ENCODE data around the gene DNAJB2. TPM values are rescaled to one million over a fixed set of nuclear protein-coding genes. Genes with fewer than 3 reads are reported as not detected.

Gene DNAJB2
- total RNA-seq, 2 donors from 2014 or later = 65.8 to 71.1 TPM

GRCh38 chr2:219271021-219271420 lies 8.1 kb upstream of the DNAJB2 start:
- no peak overlapping the region for H3K4me3 ChIP-seq
- no peaks in the 10 kb centered on the region for H3K36me3 ChIP-seq
- intact Hi-C loops (cut with DNase I) = no loop called here
- no peaks in the 10 kb centered on the region for H3K4me1 ChIP-seq
- H3K27me3 ChIP-seq = no peaks in the 10 kb centered on the region
- TF ChIP-seq CTCF (IDR thresholded peaks at IDR 0.05) = no peak
- H3K27ac ChIP-seq = no peak overlapping the region
- DNase-seq = no peak
- H3K9me3 ChIP-seq = no peaks in the 10 kb centered on the region
- no peak overlapping the region for H3K9ac ChIP-seq (ENCODE audit: low read depth in 2 of 2, low read length in 2 of 2)

- no peak for DNase-seq
- intact Hi-C loops (cut with DNase I) = no loop called here
- no peak overlapping the region for H3K9ac ChIP-seq (ENCODE audit: low read depth in 2 of 2, low read length in 2 of 2)
- no peak overlapping the region for H3K4me3 ChIP-seq
- TF ChIP-seq CTCF (IDR thresholded peaks at IDR 0.05) = no peak
- H3K27me3 ChIP-seq = no peaks in the 10 kb centered on the region
- no peaks in the 10 kb centered on the region for H3K4me1 ChIP-seq
- no peaks in the 10 kb centered on the region for H3K36me3 ChIP-seq
- H3K9me3 ChIP-seq = no peaks in the 10 kb centered on the region
- no peak overlapping the region for H3K27ac ChIP-seq
These were observed 6.8 kb upstream of the DNAJB2 start for GRCh38 chr2:219272356-219272755.

- no peak for TF ChIP-seq CTCF (IDR thresholded peaks at IDR 0.05)
- no peaks in the 10 kb centered on the region for H3K9me3 ChIP-seq
- no peak overlapping the region for H3K9ac ChIP-seq (ENCODE audit: low read depth in 2 of 2, low read length in 2 of 2)
- H3K27ac ChIP-seq = no peak overlapping the region
- intact Hi-C loops (cut with DNase I) = no loop called here
- H3K27me3 ChIP-seq = no peaks in the 10 kb centered on the region
- no peak overlapping the region for H3K4me3 ChIP-seq
- DNase-seq = no peak
- peaks cover 5% of the 10 kb centered on the region for H3K4me1 ChIP-seq
- no peaks in the 10 kb centered on the region for H3K36me3 ChIP-seq
These were observed 6.2 kb upstream of the DNAJB2 start for GRCh38 chr2:219272995-219273394.

- Histone ChIP-seq H3K27me3 (no peaks in the 10 kb centered on the region), H3K9me3 (no peaks in the 10 kb centered on the region), H3K4me1 (peaks cover 6% of the 10 kb centered on the region), H3K27ac (no peak overlapping the region), H3K36me3 (no peaks in the 10 kb centered on the region), H3K4me3 (no peak overlapping the region), H3K9ac (ENCODE audit: low read depth in 2 of 2, low read length in 2 of 2) (no peak overlapping the region)
- TF ChIP-seq CTCF (IDR thresholded peaks at IDR 0.05) = no peak
- intact Hi-C loops (cut with DNase I) = no loop called here
- no peak for DNase-seq
These were observed 5.2 kb upstream of the DNAJB2 start for GRCh38 chr2:219273937-219274336.

- no peaks in the 10 kb centered on the region for H3K27me3 ChIP-seq
- no peak overlapping the region for H3K27ac ChIP-seq
- no peak overlapping the region for H3K4me3 ChIP-seq
- no peak for DNase-seq
- H3K9ac ChIP-seq (ENCODE audit: low read depth in 2 of 2, low read length in 2 of 2) = no peak overlapping the region
- no peaks in the 10 kb centered on the region for H3K9me3 ChIP-seq
- intact Hi-C loops (cut with DNase I) = no loop called here
- no peak for TF ChIP-seq CTCF (IDR thresholded peaks at IDR 0.05)
- peaks cover 6% of the 10 kb centered on the region for H3K4me1 ChIP-seq
- no peaks in the 10 kb centered on the region for H3K36me3 ChIP-seq
These were observed 4.7 kb upstream of the DNAJB2 start for GRCh38 chr2:219274361-219274921.

Data from colonic mucosa (tissue), 4 donors.